Astrocyte (in vitro differentiated cells and primary cell): Measurements from ENCODE around the gene HNRNPUL1. TPM values are rescaled to one million over a fixed set of nuclear protein-coding genes. Genes with fewer than 3 reads are reported as not detected.
"Not testable (repeated sequence)": the region's sequence is repeated elsewhere in the genome, so short reads cannot be mapped to it uniquely, and the experiment has no call there.

Experiments
- DNase-seq: peaks from one replicate; pipeline ENCODE4 v3.0.0-alpha.2; 2010; ENCODE audit warnings: low read depth
- FAIRE-seq: peaks from 2 replicates; lab custom pipeline; 2011; peaks lifted over from hg19 to GRCh38; lab: Jason Lieb, UNC
- H2AFZ ChIP-seq: 2 replicates; pipeline ENCODE4 v1.6.0; 2012; ENCODE audit warnings: low read depth, low read length, inconsistent platforms
- H3K27ac ChIP-seq: 2 replicates; pipeline ENCODE4 v1.5.1; 2011; ENCODE audit warnings: low read depth, low read length, inconsistent platforms
- H3K27me3 ChIP-seq: 2 replicates; pipeline ENCODE4 v1.6.0; 2011; ENCODE audit warnings: low read length, inconsistent platforms; ENCODE audit not compliant: insufficient read depth
- H3K36me3 ChIP-seq: 2 replicates; pipeline ENCODE4 v1.5.1; 2011; ENCODE audit warnings: low read length, inconsistent platforms; ENCODE audit not compliant: insufficient read depth
- H3K4me1 ChIP-seq: 2 replicates; pipeline ENCODE4 v1.5.1; 2011; ENCODE audit warnings: low read length, inconsistent platforms; ENCODE audit not compliant: insufficient read depth
- H3K4me2 ChIP-seq: 2 replicates; pipeline ENCODE4 v1.6.0; 2012; ENCODE audit warnings: low read length, inconsistent platforms
- H3K4me3 ChIP-seq: 2 replicates; pipeline ENCODE4 v1.5.1; 2011; ENCODE audit warnings: low read depth, mild to moderate bottlenecking, low read length, inconsistent platforms; ENCODE audit not compliant: insufficient read depth
- H3K79me2 ChIP-seq: 2 replicates; pipeline ENCODE4 v1.6.0; 2012; ENCODE audit warnings: mild to moderate bottlenecking, low read length, inconsistent platforms; ENCODE audit not compliant: insufficient read depth
- H3K9ac ChIP-seq: 2 replicates; pipeline ENCODE4 v1.6.0; 2012; ENCODE audit warnings: mild to moderate bottlenecking, low read length, inconsistent platforms
- H3K9me3 ChIP-seq: 2 replicates; pipeline ENCODE4 v1.5.1; 2012; ENCODE audit warnings: low read depth, mild to moderate bottlenecking, low read length, inconsistent platforms; ENCODE audit not compliant: insufficient read depth
- H4K20me1 ChIP-seq: 2 replicates; pipeline ENCODE4 v1.6.0; 2012; ENCODE audit warnings: low read length, inconsistent platforms; ENCODE audit not compliant: insufficient read depth
- H3K27ac Mint-ChIP-seq: one replicate; pipeline ENCODE4 v1.8.0; 2021; ENCODE audit warnings: mild to moderate bottlenecking, mixed read lengths; ENCODE audit not compliant: unreplicated experiment
- H3K27me3 Mint-ChIP-seq: one replicate; pipeline ENCODE4 v1.8.0; 2021; ENCODE audit warnings: low read depth, mixed read lengths; ENCODE audit not compliant: unreplicated experiment
- H3K36me3 Mint-ChIP-seq: one replicate; pipeline ENCODE4 v1.8.0; 2021; ENCODE audit warnings: low read depth, mixed read lengths; ENCODE audit not compliant: unreplicated experiment
- H3K4me1 Mint-ChIP-seq: one replicate; pipeline ENCODE4 v1.8.0; 2021; ENCODE audit warnings: low read depth, mixed read lengths; ENCODE audit not compliant: unreplicated experiment
- H3K4me3 Mint-ChIP-seq: one replicate; pipeline ENCODE4 v1.8.0; 2021; ENCODE audit warnings: mild to moderate bottlenecking, moderate library complexity, mixed read lengths; ENCODE audit not compliant: unreplicated experiment
- H3K9me3 Mint-ChIP-seq: one replicate; pipeline ENCODE4 v1.8.0; 2021; ENCODE audit warnings: mild to moderate bottlenecking, mixed read lengths; ENCODE audit not compliant: unreplicated experiment
- EZH2 ChIP-seq: IDR thresholded peaks from 2 replicates; pipeline ENCODE4 v1.6.1; 2012; ENCODE audit warnings: mild to moderate bottlenecking, low read length, inconsistent platforms; ENCODE audit not compliant: insufficient read depth
- total RNA-seq: library from RNA; stranded (reverse); gene quantifications from 2 replicates; pipeline ENCODE4 v1.2.1, GENCODE V29; 2021
- TF ChIP-seq, protein P1 (sequence below): IDR thresholded peaks from 2 replicates; pipeline ENCODE4 v1.5.1; 2011; ENCODE audit warnings: low read depth, mild to moderate bottlenecking, inconsistent platforms, low read length, moderate library complexity; ENCODE audit not compliant: insufficient read depth

The HNRNPUL1 gene
- total RNA-seq, 1 donor from 2014 or later = 174 TPM

- peaks cover 12% of the 10 kb centered on the region for H4K20me1 ChIP-seq
- H3K4me1 ChIP-seq = peaks cover 51% of the 10 kb centered on the region
- peak overlapping the region; percentile 81 for H3K9ac ChIP-seq
- H2AFZ ChIP-seq = no peak overlapping the region
- FAIRE-seq = no peak
- peak overlapping the region; percentile 98 for H3K27ac ChIP-seq
- no peak for DNase-seq
- no peaks in the 10 kb centered on the region for H3K9me3 ChIP-seq
- H3K79me2 ChIP-seq = peaks cover 57% of the 10 kb centered on the region
- TF ChIP-seq EZH2 = no peak
- TF ChIP-seq, protein P1, sequence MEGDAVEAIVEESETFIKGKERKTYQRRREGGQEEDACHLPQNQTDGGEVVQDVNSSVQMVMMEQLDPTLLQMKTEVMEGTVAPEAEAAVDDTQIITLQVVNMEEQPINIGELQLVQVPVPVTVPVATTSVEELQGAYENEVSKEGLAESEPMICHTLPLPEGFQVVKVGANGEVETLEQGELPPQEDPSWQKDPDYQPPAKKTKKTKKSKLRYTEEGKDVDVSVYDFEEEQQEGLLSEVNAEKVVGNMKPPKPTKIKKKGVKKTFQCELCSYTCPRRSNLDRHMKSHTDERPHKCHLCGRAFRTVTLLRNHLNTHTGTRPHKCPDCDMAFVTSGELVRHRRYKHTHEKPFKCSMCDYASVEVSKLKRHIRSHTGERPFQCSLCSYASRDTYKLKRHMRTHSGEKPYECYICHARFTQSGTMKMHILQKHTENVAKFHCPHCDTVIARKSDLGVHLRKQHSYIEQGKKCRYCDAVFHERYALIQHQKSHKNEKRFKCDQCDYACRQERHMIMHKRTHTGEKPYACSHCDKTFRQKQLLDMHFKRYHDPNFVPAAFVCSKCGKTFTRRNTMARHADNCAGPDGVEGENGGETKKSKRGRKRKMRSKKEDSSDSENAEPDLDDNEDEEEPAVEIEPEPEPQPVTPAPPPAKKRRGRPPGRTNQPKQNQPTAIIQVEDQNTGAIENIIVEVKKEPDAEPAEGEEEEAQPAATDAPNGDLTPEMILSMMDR = no peak
- peaks cover 20% of the 10 kb centered on the region for H3K36me3 ChIP-seq
- Mint-ChIP-seq H3K4me3 (peak overlapping the region; percentile 1), H3K9me3 (no peaks in the 10 kb centered on the region), H3K36me3 (peaks cover 26% of the 10 kb centered on the region), H3K4me1 (peaks cover 42% of the 10 kb centered on the region), H3K27ac (peak overlapping the region; percentile 94), H3K27me3 (no peaks in the 10 kb centered on the region)
- H3K27me3 ChIP-seq = no peaks in the 10 kb centered on the region
- H3K4me2 ChIP-seq = peak overlapping the region; percentile 84
- H3K4me3 ChIP-seq = no peak overlapping the region
Measured at GRCh38 chr19:41226874-41227390, 37.2 kb upstream of the HNRNPUL1 start.

DNA sequence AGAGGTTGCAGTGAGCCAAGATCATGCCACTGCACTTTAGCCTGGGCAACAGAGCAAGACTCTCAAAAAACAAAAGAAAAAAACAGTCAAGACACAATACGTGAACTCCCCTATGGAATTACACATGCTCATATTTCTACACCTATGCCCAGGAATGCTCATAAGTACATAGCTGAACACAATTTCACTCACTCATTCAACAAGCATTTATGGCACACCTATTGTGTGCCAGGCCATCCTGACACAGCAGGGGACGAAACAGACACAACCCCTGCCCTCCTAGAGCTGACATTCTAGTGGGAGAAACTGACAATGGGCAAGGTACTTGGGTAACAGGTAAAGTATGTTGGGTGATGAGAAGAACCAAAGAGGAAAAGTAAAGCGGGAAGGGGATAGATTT is 35.7 kb upstream of the HNRNPUL1 start:
- no peak for TF ChIP-seq EZH2
- TF ChIP-seq, protein P1 = no peak
- no peaks in the 10 kb centered on the region for H3K27me3 ChIP-seq
- H3K27ac Mint-ChIP-seq = no peak overlapping the region
- H3K9me3 Mint-ChIP-seq = no peaks in the 10 kb centered on the region
- peaks cover 49% of the 10 kb centered on the region for H3K79me2 ChIP-seq
- peaks cover 27% of the 10 kb centered on the region for H3K36me3 ChIP-seq
- FAIRE-seq (no peak), DNase-seq (no peak)
- H3K4me1 Mint-ChIP-seq = peaks cover 31% of the 10 kb centered on the region
- H3K27me3 Mint-ChIP-seq = no peaks in the 10 kb centered on the region
- no peak overlapping the region for H3K27ac ChIP-seq
- H3K4me3 Mint-ChIP-seq = no peak overlapping the region
- H3K4me1 ChIP-seq = peaks cover 38% of the 10 kb centered on the region
- peaks cover 16% of the 10 kb centered on the region for H4K20me1 ChIP-seq
- no peaks in the 10 kb centered on the region for H3K9me3 ChIP-seq
- peaks cover 25% of the 10 kb centered on the region for H3K36me3 Mint-ChIP-seq
- no peak overlapping the region for H2AFZ ChIP-seq
- no peak overlapping the region for H3K4me3 ChIP-seq
- H3K9ac ChIP-seq = no peak overlapping the region
- H3K4me2 ChIP-seq = no peak overlapping the region

DNA sequence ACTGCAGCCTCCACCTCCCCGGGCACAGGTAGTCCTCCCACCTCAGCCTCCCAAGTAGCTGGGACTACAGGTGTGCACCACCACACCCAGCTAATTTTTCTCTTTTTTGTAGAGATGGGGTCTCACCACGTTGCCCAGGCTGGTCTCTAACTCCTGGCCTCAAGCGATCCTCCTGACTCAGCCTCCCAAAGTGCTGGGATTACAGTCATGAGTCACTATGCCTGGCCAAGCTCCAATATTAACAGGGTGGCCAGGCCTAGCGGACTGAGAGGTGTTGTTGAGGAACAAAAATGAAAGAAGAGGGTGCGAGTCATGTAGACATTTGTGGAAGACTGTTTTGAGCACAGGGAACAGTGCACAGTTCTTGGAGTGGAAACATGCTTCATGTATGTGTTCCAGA is 34.8 kb upstream of the HNRNPUL1 start:
- not testable (repeated sequence) for H3K27me3 Mint-ChIP-seq, H3K4me3 ChIP-seq, H3K27me3 ChIP-seq, H3K9me3 ChIP-seq, H3K27ac Mint-ChIP-seq, DNase-seq, H3K4me2 ChIP-seq, H2AFZ ChIP-seq, H3K9me3 Mint-ChIP-seq, H3K4me3 Mint-ChIP-seq, FAIRE-seq
- Mint-ChIP-seq H3K4me1 (peaks cover 23% of the 10 kb centered on the region), H3K36me3 (peaks cover 22% of the 10 kb centered on the region)
- Histone ChIP-seq H3K27ac (peak overlapping the region; percentile 10), H3K36me3 (peaks cover 35% of the 10 kb centered on the region), H3K9ac (peak overlapping the region; percentile 34), H3K4me1 (peaks cover 29% of the 10 kb centered on the region), H3K79me2 (peaks cover 48% of the 10 kb centered on the region), H4K20me1 (peaks cover 20% of the 10 kb centered on the region)
